CD14-positive monocyte (primary cell): ENCODE results near the gene ABCG5. TPM values are rescaled to one million over a fixed set of nuclear protein-coding genes. Genes with fewer than 3 reads are reported as not detected.

ENCODE experiments used
- DNase-seq, 3 donors: peaks; one replicate each; pipeline ENCODE4 v3.0.0-alpha.2; 2011 to 2022
- H2AFZ ChIP-seq: 2 replicates; pipeline ENCODE4 v1.6.0; 2012; ENCODE audit warnings: mild to moderate bottlenecking, low read depth, low read length, inconsistent platforms; ENCODE audit not compliant: insufficient read depth, poor library complexity, severe bottlenecking
- H3K27ac ChIP-seq, 2 donors: 1 replicate in 1 of 2; 2 replicates in 1 of 2; pipeline ENCODE4 v1.5.1; 2012 to 2013; ENCODE audit warnings: low read length in 2 of 2, control low read depth in 1 of 2, inconsistent platforms in 1 of 2, low read depth in 1 of 2, mild to moderate bottlenecking in 1 of 2
- H3K27me3 ChIP-seq, 2 donors: one replicate each; pipeline versions ENCODE4 v1.6.0 to v1.6.1; 2011 to 2013; ENCODE audit warnings: low read length in 2 of 2; ENCODE audit not compliant: control insufficient read depth in 2 of 2, insufficient read depth in 2 of 2
- H3K36me3 ChIP-seq, 2 donors: replicated peaks in 1 of 2; 1 replicate in 1 of 2; 2 replicates in 1 of 2; pipeline versions ENCODE4 v1.5.1 to v1.6.1; 2012 to 2013; ENCODE audit warnings: low read length in 2 of 2, control low read depth in 1 of 2, inconsistent platforms in 1 of 2, mild to moderate bottlenecking in 1 of 2; ENCODE audit not compliant: insufficient read depth in 2 of 2, control insufficient read depth in 1 of 2
- H3K4me1 ChIP-seq, 2 donors: 1 replicate in 1 of 2; 2 replicates in 1 of 2; pipeline versions ENCODE4 v1.5.1 to v1.6.1; 2012 to 2013; ENCODE audit warnings: low read length in 2 of 2, control low read depth in 1 of 2, inconsistent platforms in 1 of 2, mild to moderate bottlenecking in 1 of 2, moderate library complexity in 1 of 2; ENCODE audit not compliant: insufficient read depth in 2 of 2, control insufficient read depth in 1 of 2
- H3K4me2 ChIP-seq: replicated peaks from 2 replicates; pipeline ENCODE3; 2012; ENCODE audit warnings: low read length, moderate library complexity, mild to moderate bottlenecking; ENCODE audit not compliant: poor library complexity, severe bottlenecking; ENCODE audit errors: extremely low read depth
- H3K4me3 ChIP-seq, 3 experiments: fragments of 200-600 bp in 1 of 3; sonication (generic) in 1 of 3; replicated peaks in 1 of 3; 1 replicate in 2 of 3; 2 replicates in 1 of 3; pipeline ENCODE4 v1.5.1; 2011 to 2013; ENCODE audit warnings: low read length in 3 of 3, mild to moderate bottlenecking in 3 of 3, control low read depth in 2 of 3, low read depth in 2 of 3, inconsistent platforms in 1 of 3, moderate library complexity in 1 of 3
- H3K79me2 ChIP-seq: 2 replicates; pipeline ENCODE4 v1.6.0; 2012; ENCODE audit warnings: mild to moderate bottlenecking, control low read depth, inconsistent platforms, low read length, moderate library complexity; ENCODE audit not compliant: insufficient read depth
- H3K9ac ChIP-seq: 2 replicates; pipeline ENCODE4 v1.6.0; 2017; ENCODE audit warnings: low read length, mild to moderate bottlenecking; ENCODE audit not compliant: insufficient read depth, poor library complexity, severe bottlenecking
- H3K9me3 ChIP-seq, 2 donors: replicated peaks in 1 of 2; 1 replicate in 1 of 2; 2 replicates in 1 of 2; pipeline versions ENCODE4 v1.5.1 to v1.6.1; 2012 to 2013; ENCODE audit warnings: low read length in 2 of 2, control low read depth in 1 of 2; ENCODE audit not compliant: control insufficient read depth in 1 of 2, insufficient read depth in 1 of 2
- H4K20me1 ChIP-seq: 2 replicates; pipeline ENCODE4 v1.6.0; 2012; ENCODE audit warnings: mild to moderate bottlenecking, low read length, control low read depth, moderate library complexity; ENCODE audit not compliant: insufficient read depth
- H3K27ac Mint-ChIP-seq, 7 donors: one replicate each; pipeline ENCODE4 v1.8.0; 2020; ENCODE audit warnings: mild to moderate bottlenecking in 7 of 7, mixed read lengths in 7 of 7, moderate library complexity in 6 of 7, inconsistent platforms in 2 of 7
- H3K27me3 Mint-ChIP-seq, 3 donors: one replicate each; pipeline ENCODE4 v1.8.0; 2021 to 2022; ENCODE audit warnings: low read depth in 3 of 3, mild to moderate bottlenecking in 3 of 3, mixed read lengths in 3 of 3, moderate library complexity in 3 of 3, inconsistent platforms in 1 of 3
- H3K36me3 Mint-ChIP-seq, 2 donors: one replicate each; pipeline ENCODE4 v1.8.0; 2020; ENCODE audit warnings: mixed read lengths in 2 of 2, inconsistent platforms in 1 of 2, mild to moderate bottlenecking in 1 of 2
- H3K4me1 Mint-ChIP-seq: one replicate; pipeline ENCODE4 v1.8.0; 2020; ENCODE audit warnings: mild to moderate bottlenecking, mixed read lengths
- H3K4me3 Mint-ChIP-seq, 2 donors: one replicate each; pipeline ENCODE4 v1.8.0; 2020; ENCODE audit warnings: mild to moderate bottlenecking in 2 of 2, mixed read lengths in 2 of 2, moderate library complexity in 1 of 2
- H3K9me3 Mint-ChIP-seq, 7 donors: one replicate each; pipeline ENCODE4 v1.8.0; 2020 to 2022; ENCODE audit warnings: mixed read lengths in 7 of 7, mild to moderate bottlenecking in 6 of 7, moderate library complexity in 6 of 7, inconsistent platforms in 2 of 7
- CTCF ChIP-seq: fragments of 200-600 bp; IDR thresholded peaks from one replicate; pipeline ENCODE4 v1.8.0; 2022; ENCODE audit warnings: antibody characterized with exemption, mild to moderate bottlenecking
- WGBS: methylation state at CpG from one replicate; pipeline ENCODE4 v1.1.5; 2013; ENCODE audit warnings: missing lambda C conversion rate; ENCODE audit not compliant: insufficient coverage; 5-methylcytosine and 5-hydroxymethylcytosine counted together
- intact Hi-C, 2 donors: fragments of 100-400 bp; cut with micrococcal nuclease; formaldehyde crosslinking; loops; one replicate each; pipeline versions ENCODE4 v1.15.0 to v1.15.1; 2023
- polyA plus RNA-seq, 3 donors: library from polyadenylated mRNA; depleted of rRNA in 1 of 3; unstranded in 2 of 3; stranded (reverse) in 1 of 3; fragments of 300-500 nt in 2 of 3; fragments of >200 nt in 1 of 3; fragmentation: Illumina TruSeq in 2 of 3; gene quantifications; 1 replicate in 2 of 3; 2 replicates in 1 of 3; pipeline ENCODE4 v1.2.3, GENCODE V29; 2012 to 2021

Gene ABCG5
- polyA plus RNA-seq, 3 donors, result not detected

- H3K36me3 ChIP-seq, result no peaks in the 10 kb centered on the region
- Mint-ChIP-seq H3K4me1 (peaks cover 3% of the 10 kb centered on the region), H3K4me3 (no peak overlapping the region), H3K27ac (no peak overlapping the region), H3K27me3 (no peaks in the 10 kb centered on the region), H3K36me3 (peaks cover 1 to 3% of the 10 kb centered on the region in 2 donors), H3K9me3 (no peaks in the 10 kb centered on the region)
- H3K4me3 ChIP-seq, result no peak overlapping the region
- DNase-seq, result no peak
- no peak overlapping the region for H3K9ac ChIP-seq
- no peaks in the 10 kb centered on the region for H3K4me1 ChIP-seq
- intact Hi-C loops, result no loop called here
- WGBS, result no CpG with 5 or more reads among the region's 9 CpGs
- H4K20me1 ChIP-seq, result no peaks in the 10 kb centered on the region
- no peak overlapping the region for H2AFZ ChIP-seq
- H3K27ac ChIP-seq, result no peak overlapping the region
- no peaks in the 10 kb centered on the region for H3K9me3 ChIP-seq
- no peaks in the 10 kb centered on the region for H3K79me2 ChIP-seq
- H3K4me2 ChIP-seq, result no peak overlapping the region
- TF ChIP-seq CTCF, result no peak
- H3K27me3 ChIP-seq, result no peaks in the 10 kb centered on the region
These were observed 43.7 kb downstream of the ABCG5 start for GRCh38 chr2:43794956-43795355.

- H3K4me1 Mint-ChIP-seq, result no peaks in the 10 kb centered on the region
- Histone ChIP-seq H2AFZ (no peak overlapping the region), H3K4me1 (no peaks in the 10 kb centered on the region), H3K36me3 (no peaks in the 10 kb centered on the region), H4K20me1 (no peaks in the 10 kb centered on the region), H3K4me3 (no peak overlapping the region), H3K4me2 (no peak overlapping the region), H3K79me2 (no peaks in the 10 kb centered on the region), H3K9me3 (no peaks in the 10 kb centered on the region), H3K27me3 (no peaks in the 10 kb centered on the region), H3K27ac (no peak overlapping the region), H3K9ac (no peak overlapping the region)
- H3K27ac Mint-ChIP-seq, result no peak overlapping the region
- DNase-seq, result no peak
- H3K4me3 Mint-ChIP-seq, result no peak overlapping the region
- WGBS, result no CpG with 5 or more reads among the region's 3 CpGs
- H3K9me3 Mint-ChIP-seq, result no peaks in the 10 kb centered on the region
- TF ChIP-seq CTCF, result no peak
- H3K36me3 Mint-ChIP-seq, result peaks cover 3 to 5% of the 10 kb centered on the region in 2 donors
- no peaks in the 10 kb centered on the region for H3K27me3 Mint-ChIP-seq
- intact Hi-C loops, result no loop called here
These were observed 46.0 kb downstream of the ABCG5 start for GRCh38 chr2:43792653-43793052.
